ENCODE data around the gene CUL7.
"Not testable (repeated sequence)": the region's sequence is repeated elsewhere in the genome, so short reads cannot be mapped to it uniquely, and the experiment has no call there.

CUL7 gene

GRCh38 chr6:43052225-43052841 lies 1.3 kb downstream of the CUL7 start:
- no peak for DNase-seq (ENCODE audit: low read depth, low spot score)
- no peak overlapping the region for H3K27ac ChIP-seq

GRCh38 chr6:43050981-43051380 lies 2.7 kb downstream of the CUL7 start:
- H3K27ac ChIP-seq: no peak overlapping the region
- DNase-seq (ENCODE audit: low read depth, low spot score): no peak

DNA sequence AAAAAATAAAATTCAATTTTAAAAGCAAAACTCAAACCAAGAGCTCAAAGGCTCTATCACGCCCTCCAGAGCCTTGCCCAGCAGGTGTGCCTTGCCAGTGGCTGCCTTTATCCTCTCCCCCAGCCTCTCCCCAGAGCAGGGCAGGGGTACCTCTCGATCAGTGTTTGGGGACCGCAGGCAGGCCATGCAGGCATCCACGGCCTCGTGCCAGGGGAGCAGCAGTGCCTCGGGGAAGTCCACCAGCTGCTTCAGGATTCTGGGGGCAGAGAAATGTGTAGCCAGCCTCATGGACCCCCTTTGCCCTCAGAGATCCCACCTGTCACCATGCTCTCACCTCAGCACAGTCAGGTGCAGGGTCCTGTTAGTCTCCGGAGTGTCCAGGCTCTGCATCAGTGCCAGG lies 5.7 kb downstream of the CUL7 start:
- no peak overlapping the region for H3K27ac ChIP-seq
- no peak for DNase-seq (ENCODE audit: low read depth, low spot score)

DNA sequence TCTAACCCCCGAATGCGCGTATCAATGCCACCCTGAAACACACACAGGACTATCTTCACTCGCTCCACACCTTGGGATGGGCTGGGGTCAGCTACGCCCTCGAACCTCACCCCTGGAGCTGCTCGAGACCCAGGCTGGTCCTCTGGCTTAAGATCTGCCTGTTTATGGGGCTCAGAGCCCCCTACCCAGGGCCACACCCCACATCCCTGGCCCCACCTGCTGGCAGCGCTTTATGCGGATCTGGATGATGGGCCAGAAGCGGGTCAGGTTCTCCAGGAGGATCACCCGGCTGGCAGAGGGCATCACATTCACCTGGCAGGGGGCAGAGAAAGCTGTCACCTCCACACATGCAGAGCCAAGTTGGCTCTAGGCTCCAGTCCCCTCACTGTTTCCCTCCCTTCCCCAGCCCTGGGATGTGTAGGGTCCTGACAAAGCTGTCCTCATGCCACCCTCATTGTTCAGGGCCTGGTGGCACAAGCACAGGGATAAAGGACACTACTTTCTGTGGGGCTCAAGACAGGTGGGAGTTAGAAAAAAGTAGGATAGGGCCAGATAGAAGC lies 8.2 kb downstream of the CUL7 start:
- no peak overlapping the region for H3K27ac ChIP-seq
- DNase-seq (ENCODE audit: low read depth, low spot score): no peak

GRCh38 chr6:43043310-43043709 lies 10.3 kb downstream of the CUL7 start:
- no peak overlapping the region for H3K27ac ChIP-seq
- no peak for DNase-seq (ENCODE audit: low read depth, low spot score)

GRCh38 chr6:43041475-43041874 lies 12.2 kb downstream of the CUL7 start:
- DNase-seq (ENCODE audit: low read depth, low spot score); H3K27ac ChIP-seq: not testable (repeated sequence)

GRCh38 chr6:43040542-43041257 lies 13.0 kb downstream of the CUL7 start:
- DNase-seq (ENCODE audit: low read depth, low spot score): no peak
- no peak overlapping the region for H3K27ac ChIP-seq

DNA sequence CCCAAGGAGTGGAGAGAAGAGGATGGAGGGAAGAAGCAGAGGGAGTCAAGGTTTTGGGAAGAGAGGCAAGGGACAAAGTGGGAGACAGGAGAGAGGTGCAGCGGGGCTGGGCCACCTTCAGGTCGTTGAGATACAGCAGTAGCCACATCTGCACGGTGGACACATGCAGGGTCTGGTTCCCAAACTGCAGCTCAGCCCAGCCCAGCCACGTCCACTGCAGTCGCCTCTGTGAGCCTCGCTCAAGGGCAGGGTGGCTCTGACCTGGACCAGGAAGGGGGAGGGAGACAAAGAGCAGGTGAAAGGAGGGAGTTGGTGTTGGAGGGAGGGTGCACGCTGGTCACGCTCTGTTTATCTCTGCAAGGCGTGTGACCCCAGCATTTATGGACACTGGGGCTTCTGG lies 14.9 kb downstream of the CUL7 start:
- H3K27ac ChIP-seq: no peak overlapping the region
- DNase-seq (ENCODE audit: low read depth, low spot score): no peak

- no peak for DNase-seq (ENCODE audit: low read depth, low spot score)
- no peak overlapping the region for H3K27ac ChIP-seq
Measured at GRCh38 chr6:43037706-43038105, 15.9 kb downstream of the CUL7 start.

GRCh38 chr6:43037197-43037596 lies 16.5 kb downstream of the CUL7 start:
- DNase-seq (ENCODE audit: low read depth, low spot score): no peak
- no peak overlapping the region for H3K27ac ChIP-seq

DNA sequence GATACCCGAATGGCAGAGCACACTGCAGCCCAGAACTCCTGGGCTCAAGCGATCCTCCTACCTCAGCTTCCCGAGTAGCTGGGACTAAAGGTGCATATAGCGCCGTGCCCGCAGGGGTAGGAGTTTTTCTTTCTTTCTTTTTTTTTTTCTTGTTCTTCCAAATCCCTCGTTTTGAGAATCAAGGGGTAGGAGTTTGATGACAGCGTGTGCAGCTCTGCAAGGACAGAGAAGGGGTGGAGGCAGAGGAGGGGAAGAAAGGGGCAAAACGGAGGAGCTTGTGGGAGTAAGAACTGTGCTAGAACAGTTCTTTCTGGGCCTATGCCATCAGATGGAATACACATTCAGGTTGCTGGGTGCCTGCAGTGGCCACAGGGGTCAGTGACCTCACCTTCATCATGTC lies 16.9 kb downstream of the CUL7 start:
- DNase-seq (ENCODE audit: low read depth, low spot score): no peak
- no peak overlapping the region for H3K27ac ChIP-seq

- no peak for DNase-seq (ENCODE audit: low read depth, low spot score)
- H3K27ac ChIP-seq: no peak overlapping the region
Measured at GRCh38 chr6:43035495-43036194, 18.0 kb downstream of the CUL7 start.

DNA sequence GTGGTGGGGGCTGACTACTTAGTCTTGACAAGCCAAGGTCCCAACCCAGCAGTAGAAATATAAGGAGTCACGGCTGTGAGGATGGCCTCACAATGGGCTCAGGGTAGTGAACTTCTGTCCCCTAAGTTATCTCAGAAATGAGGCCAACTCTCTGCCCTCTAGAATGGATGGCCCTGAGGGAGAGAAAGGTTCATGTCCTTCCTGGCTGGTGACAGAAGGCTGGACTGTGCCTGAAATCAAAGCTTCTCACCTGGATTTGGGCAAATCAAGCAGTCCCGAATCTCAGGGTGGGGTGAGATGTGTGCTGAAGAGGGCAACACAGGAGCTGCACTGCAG lies 19.5 kb downstream of the CUL7 start:
- no peak overlapping the region for H3K27ac ChIP-seq
- no peak for DNase-seq (ENCODE audit: low read depth, low spot score)

- H3K27ac ChIP-seq: no peak overlapping the region
Measured at GRCh38 chr6:43033496-43034189, 20.0 kb downstream of the CUL7 start.

DNA sequence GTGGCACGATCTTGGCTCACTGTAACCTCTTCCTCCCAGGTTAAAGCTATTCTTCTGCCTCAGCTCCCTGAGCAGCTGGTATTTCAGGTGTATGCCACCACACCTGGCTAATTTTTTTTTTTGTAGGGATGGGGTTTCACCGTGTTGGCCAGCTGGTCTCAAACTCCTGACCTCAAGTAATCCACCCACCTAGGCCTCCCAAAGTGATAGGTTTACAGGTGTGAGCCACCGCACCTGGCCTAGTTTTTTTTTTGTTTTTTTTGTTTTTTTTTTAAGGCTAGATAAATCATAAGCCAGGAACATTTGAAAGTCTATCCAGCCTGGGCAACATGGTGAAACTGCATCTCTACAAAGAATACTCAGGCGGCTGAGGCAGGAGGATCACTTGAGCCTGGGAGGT lies 21.3 kb downstream of the CUL7 start:
- no peak overlapping the region for H3K27ac ChIP-seq
- no peak for DNase-seq (ENCODE audit: low read depth, low spot score)

More at GRCh38 chr6:43033496-43034189, 20.0 kb downstream of the CUL7 start:
- DNase-seq (ENCODE audit: low read depth, low spot score): no peak

GRCh38 chr6:43029120-43029519 lies 24.5 kb downstream of the CUL7 start:
- no peak overlapping the region for H3K27ac ChIP-seq
- DNase-seq (ENCODE audit: low read depth, low spot score): no peak

DNA sequence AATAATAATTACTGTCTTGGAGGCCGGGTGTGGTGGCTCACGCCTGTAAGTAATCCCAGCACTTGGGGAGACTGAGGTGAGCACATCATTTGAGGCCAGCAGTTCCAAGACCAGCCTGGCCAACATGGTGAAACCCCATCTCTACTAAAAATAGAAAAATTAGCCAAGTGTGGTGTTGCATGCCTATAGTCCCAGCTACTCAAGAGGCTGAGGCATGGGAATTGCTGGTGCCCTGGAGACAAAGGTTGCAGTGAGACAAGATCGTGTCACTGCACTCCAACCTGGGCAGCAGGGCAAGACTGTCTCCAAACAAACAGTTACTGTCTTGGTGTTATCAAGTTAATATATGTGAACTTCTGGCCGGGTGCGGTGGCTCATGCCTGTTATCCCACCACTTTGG lies 27.3 kb downstream of the CUL7 start:
- no peak for DNase-seq (ENCODE audit: low read depth, low spot score)
- no peak overlapping the region for H3K27ac ChIP-seq

DNA sequence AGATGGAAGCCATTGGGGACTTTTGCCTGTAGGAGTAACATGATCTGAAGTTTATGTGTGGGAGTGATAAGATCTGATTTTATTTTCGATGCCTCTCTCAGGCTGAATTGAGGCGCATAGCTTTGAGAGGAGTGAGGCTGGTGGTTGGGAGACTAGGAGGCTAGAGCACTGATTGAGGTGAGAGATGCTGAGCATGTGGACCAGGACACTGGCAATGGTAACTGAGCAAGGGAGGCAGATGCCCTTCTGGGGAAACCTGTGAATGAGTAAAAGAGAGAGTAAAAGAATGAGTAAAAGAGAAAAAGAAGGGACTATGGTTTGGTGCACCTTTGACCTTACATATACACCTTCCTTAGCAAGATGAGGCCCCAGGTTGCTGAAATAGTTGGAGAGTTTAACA lies 29.2 kb downstream of the CUL7 start:
- no peak for DNase-seq (ENCODE audit: low read depth, low spot score)
- no peak overlapping the region for H3K27ac ChIP-seq

GRCh38 chr6:43021270-43022047 lies 32.2 kb downstream of the CUL7 start, which contains the start of gene RRP36:
Gene RRP36, plus strand, starts transcription at chr6:43021623. Its CDS starts 32 bp downstream, at chr6:43021655.
- no peak for DNase-seq (ENCODE audit: low read depth, low spot score)
- H3K27ac ChIP-seq: peak within 1 kb of the TSS; percentile 73

DNA sequence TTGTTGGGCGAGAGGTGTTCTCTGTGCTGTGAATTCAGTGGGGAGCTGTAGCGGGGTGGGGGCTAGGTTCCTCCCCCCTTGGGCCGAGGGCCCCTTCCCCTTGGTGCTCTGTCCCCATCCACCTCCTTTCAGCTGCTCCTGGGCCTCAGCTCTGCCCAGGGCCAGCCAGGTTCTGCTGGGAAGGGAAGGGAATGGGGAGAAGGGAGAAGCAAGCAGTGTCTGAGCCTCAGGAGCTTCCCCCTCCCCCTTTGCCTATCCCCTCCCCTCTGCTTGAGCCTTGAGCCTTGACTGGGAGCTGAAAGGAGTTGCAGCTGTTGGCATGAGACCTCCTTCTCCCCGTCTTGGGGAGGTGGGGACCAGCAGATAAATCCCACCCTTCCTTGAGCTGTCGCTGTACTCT lies 32.8 kb downstream of the CUL7 start:
- no peak for DNase-seq (ENCODE audit: low read depth, low spot score)
- peak overlapping the region; percentile 73 for H3K27ac ChIP-seq
